K562 (cell line): ENCODE measurements around the gene SLAMF6. TPM values are rescaled to one million over a fixed set of nuclear protein-coding genes. Genes with fewer than 3 reads are reported as not detected.
A peak's percentile ranks its signal among the peaks of the same experiment; 100 is the strongest.

Experiments
- ATAC-seq: fragments of 200-7000 bp; cut with Tn5 transposase; 3 replicates; pipeline ENCODE4 v1.9.1; 2020; ENCODE audit warnings: moderate library complexity
- BruUV-seq: library from RNA; stranded (reverse); fragments of 400-500 nt; replicated peaks from 2 replicates; lab custom pipeline; 2021; lab: Mats Ljungman, UMichigan
- CTCF ChIA-PET: fragments of 300-600 bp; formaldehyde crosslinking; extraction: SDS; loops from one replicate; lab custom pipeline; 2021; ENCODE audit warnings: low intra/inter-chr PET ratio; lab: Yijun Ruan, JAX
- POLR2A ChIA-PET: fragments of 300-600, 350-650 bp; sonication (Branson Sonifier 250); formaldehyde crosslinking; extraction: SDS; loops from one replicate; lab custom pipeline; 2021; ENCODE audit warnings: antibody characterized with exemption, inconsistent platforms; lab: Yijun Ruan, JAX
- DNase-seq, 4 experiments: peaks; one replicate each; pipeline versions ENCODE4 v3.0.0 to v3.0.0-alpha.2; 2011 to 2018; ENCODE audit warnings: low spot score in 3 of 4, mixed read lengths in 3 of 4; ENCODE audit errors: extremely low read depth in 1 of 4
- FAIRE-seq: peaks from 2 replicates; lab custom pipeline; 2011; peaks lifted over from hg19 to GRCh38; lab: Jason Lieb, UNC
- H2AFZ ChIP-seq: 2 replicates; pipeline ENCODE4 v1.6.0; 2011; ENCODE audit warnings: low read depth, low read length, control low read depth, inconsistent platforms
- H3K27ac ChIP-seq: fragments of 200-600 bp; 3 replicates; pipeline ENCODE4 v1.8.0; 2011; ENCODE audit warnings: low read depth, mild to moderate bottlenecking, control low read depth, inconsistent platforms, low read length, moderate library complexity, mixed read lengths; ENCODE audit errors: extremely low read depth
- H3K27me3 ChIP-seq, 2 experiments: fragments of 300-600 bp in 1 of 2; 2 replicates in 1 of 2; 3 replicates in 1 of 2; pipeline versions ENCODE4 v1.6.0 to v1.8.0; 2011; ENCODE audit warnings: inconsistent platforms in 2 of 2, low read length in 2 of 2, mild to moderate bottlenecking in 1 of 2, mixed read lengths in 1 of 2, moderate library complexity in 1 of 2; ENCODE audit not compliant: control insufficient read depth in 2 of 2, insufficient read depth in 2 of 2
- H3K36me3 ChIP-seq: fragments of 300-600 bp; 3 replicates; pipeline ENCODE4 v1.8.0; 2011; ENCODE audit warnings: mild to moderate bottlenecking, low read length, inconsistent platforms; ENCODE audit not compliant: control insufficient read depth, insufficient read depth
- H3K4me1 ChIP-seq, 2 experiments: fragments of 200-600 bp in 1 of 2; replicated peaks in 1 of 2; 2 replicates in 1 of 2; 3 replicates in 1 of 2; pipeline versions ENCODE4 v1.5.1 to v1.8.0; 2011; ENCODE audit warnings: inconsistent platforms in 2 of 2, low read length in 2 of 2, mild to moderate bottlenecking in 1 of 2, mixed read lengths in 1 of 2, moderate library complexity in 1 of 2; ENCODE audit not compliant: control insufficient read depth in 2 of 2, insufficient read depth in 2 of 2
- H3K4me2 ChIP-seq: 2 replicates; pipeline ENCODE4 v1.6.1; 2011; ENCODE audit warnings: low read length, control low read depth, inconsistent platforms, mixed read lengths; ENCODE audit not compliant: insufficient read depth
- H3K4me3 ChIP-seq: fragments of 200-600 bp; sonication (generic), shearing (Covaris generic); 2 replicates; pipeline ENCODE4 v1.5.1; 2016; ENCODE audit warnings: control low read depth, inconsistent platforms
- H3K79me2 ChIP-seq: fragments of 200-600 bp; 3 replicates; pipeline ENCODE4 v1.8.0; 2011; ENCODE audit warnings: low read length, inconsistent platforms; ENCODE audit not compliant: control insufficient read depth, insufficient read depth
- H3K9ac ChIP-seq, 2 experiments: 2 replicates each; pipeline versions ENCODE4 v1.6.0 to v1.6.1; 2011; ENCODE audit warnings: low read depth in 2 of 2, low read length in 2 of 2, control low read depth in 1 of 2, inconsistent platforms in 1 of 2, mild to moderate bottlenecking in 1 of 2, mixed read lengths in 1 of 2; ENCODE audit not compliant: insufficient read depth in 1 of 2
- H3K9me1 ChIP-seq: one replicate; pipeline ENCODE4 v1.6.0; 2011; ENCODE audit warnings: inconsistent platforms, mild to moderate bottlenecking, low read length, moderate library complexity; ENCODE audit not compliant: control insufficient read depth, insufficient read depth
- H3K9me3 ChIP-seq: replicated peaks from 2 replicates; pipeline ENCODE4 v1.5.1; 2011; ENCODE audit warnings: low read depth, low read length, inconsistent platforms; ENCODE audit not compliant: control insufficient read depth, insufficient read depth
- H4K20me1 ChIP-seq: replicated peaks from 2 replicates; pipeline ENCODE4 v1.6.1; 2011; ENCODE audit warnings: low read length, inconsistent platforms, mixed read lengths; ENCODE audit not compliant: control insufficient read depth, insufficient read depth
- C11orf30 ChIP-seq: fragments of 450-650 bp; IDR thresholded peaks from 2 replicates; pipeline ENCODE4 v1.6.1; 2016; ENCODE audit warnings: low read depth, mild to moderate bottlenecking
- CBFA2T2 ChIP-seq: fragments of 450-650 bp; conservative IDR thresholded peaks from 2 replicates; pipeline ENCODE4 v1.6.1; 2017; ENCODE audit warnings: mild to moderate bottlenecking
- E2F1 ChIP-seq: sonication (generic); formaldehyde crosslinking; IDR thresholded peaks from 2 replicates; pipeline ENCODE4 v1.8.1; 2023; ENCODE audit warnings: mild to moderate bottlenecking, missing genetic modification reagents, moderate library complexity
- KDM1A ChIP-seq, 2 experiments: fragments of 450-650 bp; IDR thresholded peaks; 2 replicates each; pipeline ENCODE4 v1.6.1; 2016; ENCODE audit warnings: mild to moderate bottlenecking in 2 of 2
- MAFG ChIP-seq: fragments of 450-650 bp; conservative IDR thresholded peaks from 2 replicates; pipeline ENCODE4 v1.6.1; 2016; ENCODE audit warnings: missing genetic modification characterization, missing compliant biosample characterization
- MAFK ChIP-seq: IDR thresholded peaks from 2 replicates; pipeline ENCODE4 v1.6.1; 2011; ENCODE audit warnings: low read length, improper control_type of control experiment
- RCOR1 ChIP-seq, 2 experiments: IDR thresholded peaks; 2 replicates each; pipeline ENCODE4 v1.6.1; 2012; ENCODE audit warnings: low read depth in 2 of 2, low read length in 2 of 2, borderline replicate concordance in 1 of 2, improper control_type of control experiment in 1 of 2
- RFX1 ChIP-seq: fragments of 450-650 bp; IDR thresholded peaks from 2 replicates; pipeline ENCODE4 v1.6.1; 2016; ENCODE audit warnings: mild to moderate bottlenecking, moderate library complexity
- ZNF316 ChIP-seq: fragments of 450-650 bp; IDR thresholded peaks from 2 replicates; pipeline ENCODE4 v1.6.1; 2016
- ZNF592 ChIP-seq: fragments of 450-650 bp; IDR thresholded peaks from 2 replicates; pipeline ENCODE4 v1.6.1; 2017; ENCODE audit warnings: antibody characterized with exemption, mild to moderate bottlenecking
- WGBS: fragments of 100-300 bp; shearing (Covaris generic); methylation state at CpG from one replicate; pipeline ENCODE4 v1.1.6; 2016; ENCODE audit warnings: low coverage, mixed read lengths; ENCODE audit not compliant: insufficient coverage; ENCODE audit errors: missing lambda C conversion rate; 5-methylcytosine and 5-hydroxymethylcytosine counted together
- in situ Hi-C: fragments of 300-500 bp; cut with MboI; formaldehyde crosslinking; loops from 4 replicates; pipeline ENCODE4 v1.15.0; 2018; ENCODE audit warnings: inconsistent platforms, mixed read lengths
- intact Hi-C: fragments of 100-400 bp; cut with micrococcal nuclease; formaldehyde crosslinking; loops from 2 replicates; pipeline ENCODE4 v1.14.2; 2022
- polyA plus RNA-seq, 8 experiments: library from polyadenylated mRNA; depleted of rRNA in 4 of 8; stranded (reverse) in 5 of 8; unstranded in 3 of 8; fragments of >200 nt; fragmentation: Nextera tagmentation in 2 of 8; fragmentation: Illumina TruSeq in 1 of 8; extraction: Ambion mirVana in 2 of 8; extraction: Trizol in 1 of 8; gene quantifications; 2 replicates each; pipeline versions ENCODE4 v1.2.1 to v1.2.3, GENCODE V29; 2011 to 2014; ENCODE audit warnings: inconsistent platforms in 1 of 8, missing spikeins in 1 of 8
- total RNA-seq, 7 experiments: library from RNA; depleted of rRNA in 6 of 7; stranded (reverse); fragments of >200 nt in 6 of 7; fragmentation: Illumina TruSeq in 2 of 7; extraction: Trizol in 2 of 7; gene quantifications; 2 replicates each; pipeline versions ENCODE4 v1.2.1 to v1.2.3, GENCODE V29; 2011 to 2021; ENCODE audit warnings: low replicate concordance in 1 of 7

Gene SLAMF6
- total and polyA plus RNA-seq, 9 of the 15 experiments (the other 6 are each of a cell fraction or from before 2014, with no cell fraction given), result 0.56 to 4.8 (median 1.1) TPM

GRCh38 chr1:160446945-160447600 lies 76.0 kb downstream of the SLAMF6 start:
- TF ChIP-seq CBFA2T2 (no peak), MAFG (0 out of 2 replicates have a peak, but pooled peaks have one; percentile 11), RCOR1 (IDR thresholded peaks at IDR 0.05; ENCODE audit: borderline replicate concordance in 1 of 2, low read depth in 2 of 2, low read length in 2 of 2) (peak in 1 of 2 experiments; percentile 59; a peak in 1 of 4 replicates), RFX1 (no peak), KDM1A (IDR thresholded peaks at IDR 0.05) (peak in 1 of 2 experiments; percentile 28; a peak in 1 of 4 replicates)
- TF ChIP-seq, all 486 proteins: peak for 3

GRCh38 chr1:160439718-160440117 lies 83.3 kb downstream of the SLAMF6 start:
- no peak for ATAC-seq
- CTCF ChIA-PET, result no interaction called here
- Histone ChIP-seq H3K79me2 (no peaks in the 10 kb centered on the region), H3K4me3 (no peak overlapping the region), H3K27ac (no peak overlapping the region), H3K9me1 (no peaks in the 10 kb centered on the region), H3K36me3 (no peaks in the 10 kb centered on the region), H3K4me2 (no peak overlapping the region), H3K9ac (no peak overlapping the region), H3K4me1 (peaks cover 0 to 14% of the 10 kb centered on the region in 2 experiments; a peak in 3 of 5 replicates), H4K20me1 (no peaks in the 10 kb centered on the region), H3K27me3 (no peaks in the 10 kb centered on the region), H3K9me3 (no peaks in the 10 kb centered on the region), H2AFZ (no peak overlapping the region; the same call in 1 of the 2 replicates)
- DNase-seq, result no peak
- no TSS peak for BruUV-seq
- intact Hi-C loops (no loop called here), in situ Hi-C loops (no loop called here)
- no peak for FAIRE-seq
- POLR2A ChIA-PET, result no interaction called here
- 56% methylated on average over 2 of the region's 2 CpGs for WGBS
- TF ChIP-seq ZNF316, result peak; percentile 89
- no peak for TF ChIP-seq E2F1 (CRISPR knock-in tag)
- TF ChIP-seq C11orf30, result peak; percentile 49
- TF ChIP-seq MAFK, result peak; percentile 14; the same call in 1 of the 2 replicates
- TF ChIP-seq ZNF592, result no peak
- 0 out of 2 replicates have a peak, but pooled peaks have one; percentile 8 for TF ChIP-seq MAFG

More at GRCh38 chr1:160446945-160447600, 76.0 kb downstream of the SLAMF6 start:
- Histone ChIP-seq H3K36me3 (no peaks in the 10 kb centered on the region), H3K4me2 (no peak overlapping the region), H3K27ac (no peak overlapping the region), H4K20me1 (no peaks in the 10 kb centered on the region), H3K79me2 (no peaks in the 10 kb centered on the region), H3K27me3 (no peaks in the 10 kb centered on the region), H3K9me3 (no peaks in the 10 kb centered on the region), H2AFZ (no peak overlapping the region), H3K4me3 (no peak overlapping the region), H3K4me1 (peaks cover 0 to 7% of the 10 kb centered on the region in 2 experiments; a peak in 4 of 5 replicates), H3K9ac (peak overlapping the region in 1 of 2 experiments; percentile 31; a peak in 1 of 4 replicates), H3K9me1 (no peaks in the 10 kb centered on the region)
- 19% methylated on average over 8 of the region's 8 CpGs for WGBS
- intact Hi-C loops (no loop called here), in situ Hi-C loops (no loop called here)
- FAIRE-seq (no peak), ATAC-seq (no peak; the same call in 2 of the 3 replicates), DNase-seq (no peak)
- no TSS peak for BruUV-seq
- ChIA-PET POLR2A (interaction anchor here (1.1 kb wide), 1 partner anchor 10 kb away, joined by 3 read pairs; no protein-coding TSS in a partner anchor), CTCF (no interaction called here)
